ENCODE results near the gene ITGB5. TPM values are rescaled to one million over a fixed set of nuclear protein-coding genes. Genes with fewer than 3 reads are reported as not detected.

ITGB5 gene
- total RNA-seq, 1 experiment from 2014 or later: 77.8 TPM

DNA sequence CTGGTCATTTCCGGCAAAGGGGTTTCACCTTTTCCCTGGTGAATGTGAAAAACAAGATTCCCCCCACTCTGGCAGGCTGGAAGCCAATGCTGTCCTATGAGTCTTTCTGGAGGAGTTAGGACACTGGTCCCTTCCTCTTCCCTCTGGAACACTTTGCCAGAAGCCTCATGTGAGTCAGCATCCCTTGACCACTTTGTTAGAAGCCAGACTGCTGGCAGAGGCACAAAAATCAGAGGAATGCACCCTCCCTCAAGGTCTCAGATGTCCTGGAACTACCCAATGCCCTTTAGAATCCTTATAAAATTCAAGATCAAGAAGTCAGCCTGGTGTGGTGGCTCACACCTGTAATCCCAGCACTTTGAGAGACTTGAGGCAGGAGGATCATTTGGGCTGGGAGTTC lies 26.6 kb downstream of the ITGB5 start (continued):
- TF ChIP-seq REST (IDR thresholded peaks at IDR 0.05; ENCODE audit: low read depth): no peak
- TF ChIP-seq RAD21 (IDR thresholded peaks at IDR 0.05; ENCODE audit: low read depth): 0 out of 2 replicates have a peak, but pooled peaks have one; percentile 16

DNA sequence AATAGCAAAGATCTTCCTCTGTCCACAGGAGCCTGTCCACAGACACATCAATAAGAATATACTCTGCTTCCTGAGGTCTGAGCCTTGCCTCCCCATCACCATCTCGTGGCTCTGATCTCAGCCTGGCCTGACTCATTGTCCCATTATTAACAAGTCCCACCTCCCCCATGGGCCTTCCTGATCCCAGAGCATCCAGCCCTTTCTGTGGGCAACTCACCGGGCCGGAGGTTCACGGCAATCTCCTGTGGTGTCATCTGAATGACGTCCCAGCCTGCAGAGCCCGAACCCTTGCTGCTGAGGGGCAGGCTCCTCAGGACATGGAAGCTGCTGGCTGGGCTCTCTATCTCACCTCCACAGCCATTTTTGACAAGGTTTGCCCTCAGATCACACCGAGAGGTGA lies 28.1 kb downstream of the ITGB5 start:
- ChIA-PET POLR2A (no interaction called here), CTCF (no interaction called here), RAD21 (ENCODE audit: low non-redundant PET in 1 of 2, low total read pairs in 2 of 2, uncharacterized antibody in 2 of 2, unreplicated experiment in 2 of 2) (no interaction called here)
- H4K20me1 ChIP-seq (ENCODE audit: insufficient read depth): no peaks in the 10 kb centered on the region
- peak overlapping the region; percentile 9; the same call in 1 of the 2 replicates for H3K4me2 ChIP-seq (ENCODE audit: low read length)
- 0 out of 4 replicates have a peak, but pooled peaks cover 0 to 3% of the 10 kb centered on the region in 2 experiments for H3K36me3 ChIP-seq (ENCODE audit: control insufficient read depth in 1 of 2, insufficient read depth in 2 of 2, low read length in 2 of 2)
- H3K4me3 ChIP-seq (replicated peaks in 1 of 2; ENCODE audit: low read depth in 1 of 2, low read length in 2 of 2): no peak overlapping the region
- H3K27me3 ChIP-seq (ENCODE audit: insufficient read depth, low read length): no peaks in the 10 kb centered on the region
- H3K9me2 ChIP-seq (ENCODE audit: insufficient read depth): no peaks in the 10 kb centered on the region
- no peaks in the 10 kb centered on the region; the same call in 1 of the 2 replicates for H3K79me2 ChIP-seq (ENCODE audit: insufficient read depth, low read length)
- H2AFZ ChIP-seq (ENCODE audit: low read depth, low read length, poor library complexity, severe bottlenecking): no peak overlapping the region
- no peak for DNase-seq (ENCODE audit: low read depth, low spot score)
- BruUV-seq (replicated peaks): no TSS peak
- no peaks in the 10 kb centered on the region for H3K9me3 ChIP-seq (ENCODE audit: control insufficient read depth in 1 of 2, insufficient read depth in 1 of 2, low read depth in 1 of 2, low read length in 2 of 2)
- peaks cover 16 to 42% of the 10 kb centered on the region in 2 experiments for H3K4me1 ChIP-seq (ENCODE audit: control insufficient read depth in 1 of 2, insufficient read depth in 2 of 2, low read length in 2 of 2)
- no peak overlapping the region for H3K27ac ChIP-seq (ENCODE audit: low read depth, low read length)
- intact Hi-C loops (cut with micrococcal nuclease): no loop called here
- no peak overlapping the region for H3K9ac ChIP-seq (ENCODE audit: low read length)
- ATAC-seq: no peak
- TF ChIP-seq POLR2A (IDR thresholded peaks at IDR 0.05; ENCODE audit: borderline replicate concordance, extremely low read depth, insufficient read depth, insufficient read length) (no peak), FOSL1 (IDR thresholded peaks at IDR 0.05; ENCODE audit: low read depth) (no peak), SIN3A (IDR thresholded peaks at IDR 0.05; ENCODE audit: low read depth) (no peak), EZH2phosphoT487 (IDR thresholded peaks at IDR 0.05; ENCODE audit: borderline replicate concordance) (no peak), EGR1 (IDR thresholded peaks at IDR 0.05; ENCODE audit: low read depth) (no peak), ELF1 (IDR thresholded peaks at IDR 0.05; ENCODE audit: borderline replicate concordance, low read depth) (no peak), EZH2 (IDR thresholded peaks at IDR 0.05) (no peak), SP1 (IDR thresholded peaks at IDR 0.05; ENCODE audit: low read depth) (no peak), POLR2AphosphoS5 (IDR thresholded peaks at IDR 0.05; ENCODE audit: low read depth, low read length) (no peak)
- TF ChIP-seq, protein P1, sequence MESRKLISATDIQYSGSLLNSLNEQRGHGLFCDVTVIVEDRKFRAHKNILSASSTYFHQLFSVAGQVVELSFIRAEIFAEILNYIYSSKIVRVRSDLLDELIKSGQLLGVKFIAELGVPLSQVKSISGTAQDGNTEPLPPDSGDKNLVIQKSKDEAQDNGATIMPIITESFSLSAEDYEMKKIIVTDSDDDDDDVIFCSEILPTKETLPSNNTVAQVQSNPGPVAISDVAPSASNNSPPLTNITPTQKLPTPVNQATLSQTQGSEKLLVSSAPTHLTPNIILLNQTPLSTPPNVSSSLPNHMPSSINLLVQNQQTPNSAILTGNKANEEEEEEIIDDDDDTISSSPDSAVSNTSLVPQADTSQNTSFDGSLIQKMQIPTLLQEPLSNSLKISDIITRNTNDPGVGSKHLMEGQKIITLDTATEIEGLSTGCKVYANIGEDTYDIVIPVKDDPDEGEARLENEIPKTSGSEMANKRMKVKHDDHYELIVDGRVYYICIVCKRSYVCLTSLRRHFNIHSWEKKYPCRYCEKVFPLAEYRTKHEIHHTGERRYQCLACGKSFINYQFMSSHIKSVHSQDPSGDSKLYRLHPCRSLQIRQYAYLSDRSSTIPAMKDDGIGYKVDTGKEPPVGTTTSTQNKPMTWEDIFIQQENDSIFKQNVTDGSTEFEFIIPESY (IDR thresholded peaks at IDR 0.05; ENCODE audit: extremely low read depth, insufficient replicate concordance, low read length): no peak
- TF ChIP-seq, protein P2, sequence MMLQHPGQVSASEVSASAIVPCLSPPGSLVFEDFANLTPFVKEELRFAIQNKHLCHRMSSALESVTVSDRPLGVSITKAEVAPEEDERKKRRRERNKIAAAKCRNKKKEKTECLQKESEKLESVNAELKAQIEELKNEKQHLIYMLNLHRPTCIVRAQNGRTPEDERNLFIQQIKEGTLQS (IDR thresholded peaks at IDR 0.05): no peak
- TF ChIP-seq, protein P3, sequence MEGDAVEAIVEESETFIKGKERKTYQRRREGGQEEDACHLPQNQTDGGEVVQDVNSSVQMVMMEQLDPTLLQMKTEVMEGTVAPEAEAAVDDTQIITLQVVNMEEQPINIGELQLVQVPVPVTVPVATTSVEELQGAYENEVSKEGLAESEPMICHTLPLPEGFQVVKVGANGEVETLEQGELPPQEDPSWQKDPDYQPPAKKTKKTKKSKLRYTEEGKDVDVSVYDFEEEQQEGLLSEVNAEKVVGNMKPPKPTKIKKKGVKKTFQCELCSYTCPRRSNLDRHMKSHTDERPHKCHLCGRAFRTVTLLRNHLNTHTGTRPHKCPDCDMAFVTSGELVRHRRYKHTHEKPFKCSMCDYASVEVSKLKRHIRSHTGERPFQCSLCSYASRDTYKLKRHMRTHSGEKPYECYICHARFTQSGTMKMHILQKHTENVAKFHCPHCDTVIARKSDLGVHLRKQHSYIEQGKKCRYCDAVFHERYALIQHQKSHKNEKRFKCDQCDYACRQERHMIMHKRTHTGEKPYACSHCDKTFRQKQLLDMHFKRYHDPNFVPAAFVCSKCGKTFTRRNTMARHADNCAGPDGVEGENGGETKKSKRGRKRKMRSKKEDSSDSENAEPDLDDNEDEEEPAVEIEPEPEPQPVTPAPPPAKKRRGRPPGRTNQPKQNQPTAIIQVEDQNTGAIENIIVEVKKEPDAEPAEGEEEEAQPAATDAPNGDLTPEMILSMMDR (IDR thresholded peaks at IDR 0.05 in 2 of 3, conservative IDR thresholded peaks at IDR 0.05 in 1 of 3; ENCODE audit: borderline replicate concordance in 1 of 3, insufficient read depth in 1 of 3, low read depth in 2 of 3, low read length in 2 of 3): no peak
